ENCODE measurements around the gene SLC2A13. TPM values are rescaled to one million over a fixed set of nuclear protein-coding genes. Genes with fewer than 3 reads are reported as not detected.

The SLC2A13 gene
- polyA plus RNA-seq, 1 experiment: 3.1 TPM

DNA sequence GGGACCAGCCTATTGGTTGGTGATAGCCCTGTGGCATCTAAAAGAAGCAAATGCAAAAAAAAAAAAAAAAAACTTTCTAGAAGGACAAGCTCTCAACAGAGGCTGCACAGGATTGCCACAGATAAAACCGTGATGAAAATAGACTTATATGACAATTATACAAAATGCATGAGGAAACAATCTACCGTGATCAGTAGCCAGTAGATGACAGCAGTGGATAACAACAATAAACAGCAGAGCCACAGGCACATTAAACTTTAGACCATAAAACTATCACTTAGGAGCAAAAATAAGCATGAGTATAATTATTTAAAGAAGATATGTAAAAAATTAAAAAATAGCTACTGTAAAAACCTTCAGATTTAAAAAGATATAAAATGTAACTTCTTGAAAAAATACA lies 302.7 kb downstream of the SLC2A13 start:
- DNase-seq (ENCODE audit: low read depth, low spot score): no peak
- Histone ChIP-seq H3K4me3 (ENCODE audit: low read depth, low read length) (no peak overlapping the region), H3K27me3 (ENCODE audit: control insufficient read depth, insufficient read depth, low read length) (no peaks in the 10 kb centered on the region), H3K27ac (ENCODE audit: low read depth, low read length) (no peak overlapping the region), H3K9me3 (ENCODE audit: control insufficient read depth, insufficient read depth, low read length) (no peaks in the 10 kb centered on the region)
- ChIA-PET CTCF (interaction anchor here (0.6 kb wide), 1 partner anchor 188 kb away, joined by 5 read pairs; no protein-coding TSS in a partner anchor), POLR2A (no interaction called here)
- no peak for TF ChIP-seq CTCF (IDR thresholded peaks at IDR 0.05; ENCODE audit: low read depth, low read length)

DNA sequence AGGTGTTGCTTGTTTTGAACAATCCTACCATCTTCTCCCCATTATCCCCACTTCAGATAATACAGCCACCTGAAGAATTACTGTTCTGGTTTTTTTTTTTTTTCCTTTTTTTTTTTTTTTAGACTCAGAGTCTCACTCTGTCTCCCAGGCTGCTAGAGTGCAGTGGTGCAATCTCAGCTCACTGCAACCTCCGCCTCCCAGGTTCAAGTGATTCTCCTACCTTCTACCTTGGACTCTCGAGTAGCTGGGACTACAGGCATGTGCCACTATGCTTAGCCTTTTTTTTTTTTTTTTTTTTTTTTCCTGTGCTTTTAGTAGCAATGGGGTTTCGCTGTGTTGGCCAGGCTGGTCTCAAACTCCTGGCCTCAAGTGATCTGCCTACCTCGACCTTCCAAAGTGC lies 306.9 kb downstream of the SLC2A13 start:
- H3K27ac ChIP-seq (ENCODE audit: low read depth, low read length): no peak overlapping the region
- POLR2A ChIA-PET: no interaction called here
- CTCF ChIA-PET: interaction anchor here (0.6 to 1.1 kb wide), 2 partner anchors 15 to 293 kb away, joined by 3 read pairs; no protein-coding TSS in a partner anchor
- H3K27me3 ChIP-seq (ENCODE audit: control insufficient read depth, insufficient read depth, low read length): no peaks in the 10 kb centered on the region
- no peak for DNase-seq (ENCODE audit: low read depth, low spot score)
- H3K4me3 ChIP-seq (ENCODE audit: low read depth, low read length): no peak overlapping the region
- no peak for TF ChIP-seq CTCF (IDR thresholded peaks at IDR 0.05; ENCODE audit: low read depth, low read length)
- no peaks in the 10 kb centered on the region for H3K9me3 ChIP-seq (ENCODE audit: control insufficient read depth, insufficient read depth, low read length)

- Histone ChIP-seq H3K27ac (ENCODE audit: low read depth, low read length) (no peak overlapping the region), H3K9me3 (ENCODE audit: control insufficient read depth, insufficient read depth, low read length) (no peaks in the 10 kb centered on the region), H3K4me3 (ENCODE audit: low read depth, low read length) (no peak overlapping the region), H3K27me3 (ENCODE audit: control insufficient read depth, insufficient read depth, low read length) (no peaks in the 10 kb centered on the region)
- ChIA-PET CTCF (interaction anchor here (0.6 to 1.1 kb wide), 2 partner anchors 15 to 293 kb away, joined by 3 read pairs; no protein-coding TSS in a partner anchor), POLR2A (no interaction called here)
- no peak for TF ChIP-seq CTCF (IDR thresholded peaks at IDR 0.05; ENCODE audit: low read depth, low read length)
- no peak for DNase-seq (ENCODE audit: low read depth, low spot score)
Observed at GRCh38 chr12:39798429-39798828, 307.5 kb downstream of the SLC2A13 start.

GRCh38 chr12:39795481-39795880 lies 310.4 kb downstream of the SLC2A13 start:
- Histone ChIP-seq H3K27ac (ENCODE audit: low read depth, low read length) (no peak overlapping the region), H3K27me3 (ENCODE audit: control insufficient read depth, insufficient read depth, low read length) (no peaks in the 10 kb centered on the region), H3K9me3 (ENCODE audit: control insufficient read depth, insufficient read depth, low read length) (no peaks in the 10 kb centered on the region), H3K4me3 (ENCODE audit: low read depth, low read length) (no peak overlapping the region)
- ChIA-PET CTCF (no interaction called here), POLR2A (interaction anchor here (0.7 kb wide), 1 partner anchor 70 kb away, joined by 3 read pairs; no protein-coding TSS in a partner anchor)
- no peak for TF ChIP-seq CTCF (IDR thresholded peaks at IDR 0.05; ENCODE audit: low read depth, low read length)
- DNase-seq (ENCODE audit: low read depth, low spot score): no peak

DNA sequence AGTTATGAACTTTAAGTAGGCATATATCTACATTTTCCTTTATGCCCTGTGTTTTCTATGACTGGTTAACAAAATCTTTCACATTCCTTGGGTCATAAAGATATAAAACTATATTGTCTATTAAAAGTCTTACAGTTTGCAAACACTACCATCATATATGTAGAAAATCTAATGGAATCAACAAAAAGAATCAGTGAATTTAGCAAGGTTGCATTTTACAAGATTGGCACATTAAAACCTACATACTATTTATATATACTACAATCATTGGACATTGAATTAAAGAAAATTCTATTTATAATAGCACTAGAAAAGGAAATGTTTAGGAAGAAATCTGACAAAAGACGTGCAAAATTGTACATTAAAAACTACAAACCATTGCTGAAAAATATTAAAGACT lies 312.9 kb downstream of the SLC2A13 start:
- TF ChIP-seq CTCF (IDR thresholded peaks at IDR 0.05; ENCODE audit: low read depth, low read length): no peak

More for the DNA sequence above, 312.9 kb downstream of the SLC2A13 start:
- POLR2A ChIA-PET: no interaction called here
- Histone ChIP-seq H3K27me3 (ENCODE audit: control insufficient read depth, insufficient read depth, low read length) (no peaks in the 10 kb centered on the region), H3K4me3 (ENCODE audit: low read depth, low read length) (no peak overlapping the region), H3K27ac (ENCODE audit: low read depth, low read length) (no peak overlapping the region), H3K9me3 (ENCODE audit: control insufficient read depth, insufficient read depth, low read length) (no peaks in the 10 kb centered on the region)
- CTCF ChIA-PET: no interaction called here
- DNase-seq (ENCODE audit: low read depth, low spot score): no peak

Measured in AG04450 (cell line).